T-helper 2 cell treated with Interferon-gamma antibody and Interleukin-4, amounts not matched to agents 5 μg/mL and 100 μg/mL, for 36 hours (primary cell): ENCODE data around the gene SEC14L1.
"Not testable (repeated sequence)": the region's sequence is repeated elsewhere in the genome, so short reads cannot be mapped to it uniquely, and the experiment has no call there.

Experiments used
- DNase-seq: peaks from one replicate; pipeline ENCODE4 v3.0.0; 2021; ENCODE audit warnings: low spot score
- H3K27ac Mint-ChIP-seq: one replicate; pipeline ENCODE4 v1.8.0; 2021; ENCODE audit warnings: mild to moderate bottlenecking, mixed read lengths
- H3K27me3 Mint-ChIP-seq: one replicate; pipeline ENCODE4 v1.8.0; 2021; ENCODE audit warnings: low read depth, mixed read lengths
- H3K36me3 Mint-ChIP-seq: one replicate; pipeline ENCODE4 v1.8.0; 2021; ENCODE audit warnings: low read depth, mixed read lengths
- H3K4me1 Mint-ChIP-seq: one replicate; pipeline ENCODE4 v1.8.0; 2021; ENCODE audit warnings: low read depth, mixed read lengths
- H3K4me3 Mint-ChIP-seq: one replicate; pipeline ENCODE4 v1.8.0; 2022; ENCODE audit warnings: mild to moderate bottlenecking, moderate library complexity, mixed read lengths
- H3K9me3 Mint-ChIP-seq: one replicate; pipeline ENCODE4 v1.8.0; 2021; ENCODE audit warnings: mixed read lengths

The SEC14L1 gene

GRCh38 chr17:77109159-77109759 is 31.5 kb upstream of the SEC14L1 start:
- peak overlapping the region; percentile 66 for H3K4me3 Mint-ChIP-seq
- peaks cover 21% of the 10 kb centered on the region for H3K4me1 Mint-ChIP-seq
- no peaks in the 10 kb centered on the region for H3K27me3 Mint-ChIP-seq
- H3K9me3 Mint-ChIP-seq = no peaks in the 10 kb centered on the region
- H3K36me3 Mint-ChIP-seq = peaks cover 2% of the 10 kb centered on the region
- peak overlapping the region; percentile 55 for H3K27ac Mint-ChIP-seq
- DNase-seq = no peak

- H3K27ac Mint-ChIP-seq = peak overlapping the region; percentile 62
- no peaks in the 10 kb centered on the region for H3K27me3 Mint-ChIP-seq
- peaks cover under 1% of the 10 kb centered on the region for H3K36me3 Mint-ChIP-seq
- peaks cover 21% of the 10 kb centered on the region for H3K4me1 Mint-ChIP-seq
- no peaks in the 10 kb centered on the region for H3K9me3 Mint-ChIP-seq
- H3K4me3 Mint-ChIP-seq = peak overlapping the region; percentile 66
- DNase-seq = no peak
These were observed 30.9 kb upstream of the SEC14L1 start for GRCh38 chr17:77109764-77110359.

GRCh38 chr17:77111165-77111933 is 29.4 kb upstream of the SEC14L1 start:
- not testable (repeated sequence) for H3K27ac Mint-ChIP-seq, H3K27me3 Mint-ChIP-seq, H3K4me3 Mint-ChIP-seq, H3K9me3 Mint-ChIP-seq, DNase-seq, H3K36me3 Mint-ChIP-seq
- peaks cover 21% of the 10 kb centered on the region for H3K4me1 Mint-ChIP-seq

DNA sequence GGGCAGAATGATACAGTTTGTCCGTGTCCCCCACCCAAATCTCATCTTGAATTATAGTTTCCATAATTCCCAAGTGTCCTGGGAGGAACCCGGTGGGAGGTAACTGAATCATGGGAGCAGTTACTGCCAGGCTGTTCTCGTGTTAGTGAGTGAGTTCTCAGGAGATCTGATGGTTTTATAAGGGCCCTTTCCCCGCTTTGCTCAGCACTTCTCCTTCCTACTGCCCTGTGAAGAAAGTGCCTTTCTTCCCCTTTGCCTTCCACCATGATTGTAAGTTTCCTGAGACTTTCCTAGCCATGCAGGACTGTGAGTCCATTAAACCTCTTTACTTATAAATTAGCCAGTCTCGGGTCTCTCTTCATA is 28.9 kb upstream of the SEC14L1 start:
- H3K9me3 Mint-ChIP-seq = no peaks in the 10 kb centered on the region
- H3K4me1 Mint-ChIP-seq = peaks cover 20% of the 10 kb centered on the region
- DNase-seq = no peak
- H3K27ac Mint-ChIP-seq = no peak overlapping the region
- no peaks in the 10 kb centered on the region for H3K36me3 Mint-ChIP-seq
- no peaks in the 10 kb centered on the region for H3K27me3 Mint-ChIP-seq
- no peak overlapping the region for H3K4me3 Mint-ChIP-seq

DNA sequence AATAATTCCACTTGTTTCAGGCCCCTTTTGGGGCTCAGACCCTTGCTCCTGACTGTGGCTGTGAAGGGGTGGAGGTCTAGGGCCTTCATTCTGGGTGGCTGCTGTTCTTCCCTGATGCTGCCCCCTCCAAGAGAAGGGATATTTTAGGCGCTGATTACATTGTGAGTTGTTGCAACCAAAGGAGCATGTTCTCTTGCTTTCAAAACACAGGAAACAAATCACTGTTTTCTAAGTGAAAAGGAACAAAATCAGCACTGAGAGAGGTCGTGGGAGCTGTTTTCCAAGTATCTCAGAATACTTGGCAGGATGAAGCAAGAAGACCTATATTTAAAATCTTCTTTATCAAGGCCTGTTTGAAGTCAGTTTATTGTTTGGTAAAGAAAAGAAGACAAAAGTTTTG is 25.3 kb upstream of the SEC14L1 start:
- no peaks in the 10 kb centered on the region for H3K36me3 Mint-ChIP-seq
- no peaks in the 10 kb centered on the region for H3K9me3 Mint-ChIP-seq
- peaks cover 3% of the 10 kb centered on the region for H3K4me1 Mint-ChIP-seq
- no peak overlapping the region for H3K27ac Mint-ChIP-seq
- H3K4me3 Mint-ChIP-seq = no peak overlapping the region
- H3K27me3 Mint-ChIP-seq = no peaks in the 10 kb centered on the region
- DNase-seq = no peak

GRCh38 chr17:77115947-77116346 is 24.8 kb upstream of the SEC14L1 start:
- Mint-ChIP-seq H3K4me1 (peaks cover 3% of the 10 kb centered on the region), H3K9me3 (no peaks in the 10 kb centered on the region), H3K36me3 (no peaks in the 10 kb centered on the region), H3K27ac (no peak overlapping the region), H3K27me3 (no peaks in the 10 kb centered on the region), H3K4me3 (no peak overlapping the region)
- no peak for DNase-seq

GRCh38 chr17:77116371-77116860 is 24.4 kb upstream of the SEC14L1 start:
- no peak for DNase-seq
- Mint-ChIP-seq H3K27me3 (no peaks in the 10 kb centered on the region), H3K4me3 (no peak overlapping the region), H3K9me3 (no peaks in the 10 kb centered on the region), H3K27ac (no peak overlapping the region), H3K4me1 (peaks cover 3% of the 10 kb centered on the region), H3K36me3 (no peaks in the 10 kb centered on the region)

DNA sequence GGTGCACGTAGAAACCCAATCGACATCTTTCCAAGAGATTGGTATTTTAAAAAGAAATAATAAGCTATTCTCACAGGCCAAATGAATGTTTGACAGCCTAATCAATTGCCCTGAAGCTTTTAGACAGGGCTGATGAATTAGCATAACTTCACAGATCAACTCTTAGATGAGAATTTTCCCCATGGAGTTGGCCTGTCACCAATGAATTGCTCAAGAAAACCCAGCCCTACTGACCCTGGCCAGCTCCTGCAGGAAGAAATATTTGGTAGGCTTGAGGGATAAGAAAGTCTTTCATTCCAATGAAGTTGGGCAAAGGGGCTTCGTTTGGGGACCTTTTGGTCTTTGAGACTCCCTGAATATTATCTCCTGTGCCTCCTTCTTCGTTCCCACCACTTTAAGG is 23.4 kb upstream of the SEC14L1 start:
- DNase-seq = no peak
- H3K27me3 Mint-ChIP-seq = no peaks in the 10 kb centered on the region
- H3K4me3 Mint-ChIP-seq = no peak overlapping the region
- H3K9me3 Mint-ChIP-seq = no peaks in the 10 kb centered on the region
- H3K27ac Mint-ChIP-seq = no peak overlapping the region
- H3K4me1 Mint-ChIP-seq = no peaks in the 10 kb centered on the region
- H3K36me3 Mint-ChIP-seq = no peaks in the 10 kb centered on the region

DNA sequence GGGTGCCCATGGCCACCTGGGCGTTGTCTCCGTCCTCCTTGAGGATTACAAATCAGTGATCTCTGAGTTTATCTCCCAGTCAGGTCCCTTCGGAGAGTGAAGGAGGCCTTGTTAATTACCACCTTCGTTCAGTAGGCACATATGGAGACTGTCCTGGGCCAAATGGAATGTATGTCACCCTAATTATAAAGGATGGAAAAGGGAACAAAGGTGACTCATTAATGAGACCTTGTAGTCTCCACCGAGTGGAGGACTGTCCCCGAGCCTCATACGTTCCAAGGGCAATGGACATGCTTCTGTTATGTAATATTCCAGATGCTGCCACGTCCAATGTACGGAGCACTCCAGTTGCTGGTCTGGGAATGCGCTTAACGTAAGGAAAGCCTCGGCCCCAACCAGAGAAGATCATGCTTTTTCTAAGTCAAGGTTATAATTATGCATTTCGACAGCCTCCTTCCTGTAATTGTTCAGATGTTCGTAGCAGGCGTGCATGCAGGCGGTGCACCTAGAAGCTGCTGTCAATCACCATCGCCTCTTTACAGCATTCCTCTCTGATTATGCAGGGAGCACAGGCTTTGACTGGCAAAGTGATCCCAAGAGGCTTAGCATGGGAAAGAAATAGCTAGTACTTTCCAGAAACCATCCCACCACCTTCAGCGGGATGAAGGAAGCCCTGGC is 22.4 kb upstream of the SEC14L1 start:
- no peaks in the 10 kb centered on the region for H3K9me3 Mint-ChIP-seq
- no peak overlapping the region for H3K4me3 Mint-ChIP-seq
- H3K27ac Mint-ChIP-seq = no peak overlapping the region
- H3K27me3 Mint-ChIP-seq = no peaks in the 10 kb centered on the region
- H3K4me1 Mint-ChIP-seq = peaks cover 3% of the 10 kb centered on the region
- no peaks in the 10 kb centered on the region for H3K36me3 Mint-ChIP-seq
- DNase-seq = no peak

DNA sequence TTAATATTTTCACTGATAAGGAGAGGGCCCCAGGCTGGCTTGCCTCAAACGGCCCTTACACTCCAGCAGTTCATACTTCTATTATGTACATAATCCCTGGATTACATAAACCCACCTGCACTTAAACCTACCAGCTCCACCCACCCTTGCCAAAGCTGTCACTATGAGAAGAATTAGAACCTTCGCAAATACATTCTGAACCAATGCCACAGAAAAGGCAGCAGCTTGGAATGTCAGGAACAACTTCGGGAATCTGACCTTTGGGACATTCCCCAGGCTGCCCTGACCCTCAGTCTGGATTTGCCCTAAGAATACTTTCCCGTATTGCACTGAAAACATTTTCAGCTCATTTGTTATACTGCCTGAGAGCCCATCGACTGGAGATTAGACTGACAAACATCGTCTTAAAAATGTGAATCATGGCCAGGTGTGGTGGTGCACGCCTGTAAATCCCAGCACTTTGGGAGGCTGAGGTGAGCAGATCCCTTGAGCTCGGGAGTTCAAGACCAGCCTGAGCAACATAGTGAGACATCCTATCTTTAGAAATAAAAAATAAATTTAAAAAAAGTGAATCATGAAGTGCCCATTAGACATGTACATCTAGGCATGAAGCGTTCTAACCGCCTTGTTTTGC is 21.0 kb upstream of the SEC14L1 start:
- no peaks in the 10 kb centered on the region for H3K27me3 Mint-ChIP-seq
- H3K4me3 Mint-ChIP-seq = no peak overlapping the region
- peaks cover 5% of the 10 kb centered on the region for H3K4me1 Mint-ChIP-seq
- no peak for DNase-seq
- H3K27ac Mint-ChIP-seq = no peak overlapping the region
- H3K9me3 Mint-ChIP-seq = no peaks in the 10 kb centered on the region
- H3K36me3 Mint-ChIP-seq = no peaks in the 10 kb centered on the region

- no peak overlapping the region for H3K4me3 Mint-ChIP-seq
- H3K4me1 Mint-ChIP-seq = peaks cover 10% of the 10 kb centered on the region
- H3K27me3 Mint-ChIP-seq = no peaks in the 10 kb centered on the region
- no peak overlapping the region for H3K27ac Mint-ChIP-seq
- H3K9me3 Mint-ChIP-seq = no peaks in the 10 kb centered on the region
- no peaks in the 10 kb centered on the region for H3K36me3 Mint-ChIP-seq
- DNase-seq = no peak
These were observed 19.9 kb upstream of the SEC14L1 start for GRCh38 chr17:77120868-77121267.

GRCh38 chr17:77124192-77124889 is 16.4 kb upstream of the SEC14L1 start:
- no peak for DNase-seq
- H3K4me1 Mint-ChIP-seq = peaks cover 30% of the 10 kb centered on the region
- H3K36me3 Mint-ChIP-seq = no peaks in the 10 kb centered on the region
- H3K4me3 Mint-ChIP-seq = no peak overlapping the region
- H3K27me3 Mint-ChIP-seq = no peaks in the 10 kb centered on the region
- no peak overlapping the region for H3K27ac Mint-ChIP-seq
- no peaks in the 10 kb centered on the region for H3K9me3 Mint-ChIP-seq

GRCh38 chr17:77125432-77125901 is 15.3 kb upstream of the SEC14L1 start:
- no peak for DNase-seq
- Mint-ChIP-seq H3K4me1 (peaks cover 34% of the 10 kb centered on the region), H3K36me3 (no peaks in the 10 kb centered on the region), H3K27ac (no peak overlapping the region), H3K27me3 (no peaks in the 10 kb centered on the region), H3K9me3 (no peaks in the 10 kb centered on the region), H3K4me3 (no peak overlapping the region)
